ENCODE results near the gene UFSP2. TPM values are rescaled to one million over a fixed set of nuclear protein-coding genes. Genes with fewer than 3 reads are reported as not detected.

Gene UFSP2
- total RNA-seq, 2 experiments from 2014 or later, result 14.5 to 16.6 TPM

DNA sequence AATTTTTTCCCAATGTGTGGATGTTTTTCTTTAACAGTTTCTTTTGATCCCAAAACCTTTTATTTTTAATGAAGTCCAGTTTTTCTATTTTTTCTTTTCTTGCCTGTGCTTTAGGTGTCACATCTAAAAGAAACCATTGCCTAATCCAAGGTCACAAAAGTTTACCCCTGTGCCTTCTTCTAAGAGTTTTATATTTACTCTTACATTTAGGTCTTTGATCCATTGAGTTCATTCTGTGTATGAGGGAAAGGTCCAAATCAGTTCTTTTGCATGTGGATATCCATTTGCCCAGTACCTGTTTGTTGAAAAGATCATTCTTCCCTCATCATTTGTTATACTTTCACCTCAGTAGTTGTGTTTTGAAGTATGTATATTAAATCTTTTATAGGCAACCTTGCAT lies 43.0 kb downstream of the UFSP2 start:
- H3K27me3 ChIP-seq (ENCODE audit: control insufficient read depth in 1 of 2, insufficient read depth in 2 of 2, low read length in 2 of 2), result no peaks in the 10 kb centered on the region
- ATAC-seq (ENCODE audit: poor library complexity), result no peak
- POLR2A ChIA-PET, result no interaction called here

DNA sequence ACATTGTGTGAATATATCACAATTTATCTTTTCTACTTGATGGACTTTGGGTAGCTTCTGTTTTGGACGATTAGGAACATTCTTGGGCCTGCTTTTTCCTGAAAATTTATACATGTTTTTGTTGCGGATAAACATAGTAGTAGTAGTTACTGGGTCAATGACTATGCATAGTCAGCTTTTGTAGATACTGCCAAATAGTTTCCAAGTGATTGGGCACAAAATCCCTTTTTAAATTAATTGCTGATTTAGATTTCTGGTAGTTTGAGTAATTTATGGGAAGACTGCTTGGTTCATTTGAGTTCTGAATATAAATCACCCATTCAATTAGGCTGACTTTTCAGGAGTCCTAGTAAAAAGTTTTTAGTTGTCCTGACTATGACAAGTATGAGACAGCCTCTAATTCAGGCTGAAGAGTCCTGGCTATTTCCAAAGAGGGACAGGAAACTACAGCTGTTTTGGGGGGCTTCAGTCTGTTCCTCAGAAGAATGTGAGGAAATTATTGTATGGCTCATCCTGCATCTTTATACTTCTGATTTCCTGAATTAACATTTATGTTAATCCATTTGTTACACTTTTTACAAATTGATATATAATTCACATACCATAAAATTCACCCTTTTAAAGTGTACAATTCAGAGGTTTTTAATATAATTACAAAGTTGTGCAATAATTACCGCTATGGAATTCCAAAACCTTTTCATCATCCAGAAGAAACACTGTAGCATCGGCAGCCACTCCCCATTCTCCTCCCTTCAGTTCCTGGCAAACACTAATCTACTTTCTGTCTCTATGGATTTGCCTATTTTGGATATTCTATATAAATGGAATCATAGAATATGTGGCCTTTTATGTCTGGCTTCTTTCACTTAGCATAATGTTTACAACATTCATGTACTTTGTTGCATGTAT lies 44.2 kb downstream of the UFSP2 start:
- Histone ChIP-seq H3K4me3 (ENCODE audit: low read length) (no peak overlapping the region), H3K4me1 (ENCODE audit: insufficient read depth, low read length) (peaks cover 3% of the 10 kb centered on the region), H3K27me3 (ENCODE audit: control insufficient read depth in 1 of 2, insufficient read depth in 2 of 2, low read length in 2 of 2) (no peaks in the 10 kb centered on the region), H3K36me3 (ENCODE audit: insufficient read depth, low read length) (no peaks in the 10 kb centered on the region), H3K27ac (ENCODE audit: low read depth in 1 of 2, low read length in 2 of 2) (no peak overlapping the region), H3K9me3 (ENCODE audit: control insufficient read depth in 1 of 2, insufficient read depth in 1 of 2, low read length in 2 of 2) (no peaks in the 10 kb centered on the region)
- peaks cover 26% of the 10 kb centered on the region for H3K27me3 Mint-ChIP-seq
- H3K27ac Mint-ChIP-seq, result no peak overlapping the region
- no peak overlapping the region for H3K4me3 Mint-ChIP-seq
- DNase-seq (no peak), ATAC-seq (ENCODE audit: poor library complexity) (no peak)
- no peaks in the 10 kb centered on the region for H3K36me3 Mint-ChIP-seq (ENCODE audit: low read depth)
- ChIA-PET POLR2A (no interaction called here), CTCF (no interaction called here)
- peaks cover 12% of the 10 kb centered on the region for H3K4me1 Mint-ChIP-seq (ENCODE audit: low read depth)
- peaks cover 5% of the 10 kb centered on the region for H3K9me3 Mint-ChIP-seq
- intact Hi-C loops (cut with DNase I, micrococcal nuclease), result no loop called here
- TF ChIP-seq, protein P1, sequence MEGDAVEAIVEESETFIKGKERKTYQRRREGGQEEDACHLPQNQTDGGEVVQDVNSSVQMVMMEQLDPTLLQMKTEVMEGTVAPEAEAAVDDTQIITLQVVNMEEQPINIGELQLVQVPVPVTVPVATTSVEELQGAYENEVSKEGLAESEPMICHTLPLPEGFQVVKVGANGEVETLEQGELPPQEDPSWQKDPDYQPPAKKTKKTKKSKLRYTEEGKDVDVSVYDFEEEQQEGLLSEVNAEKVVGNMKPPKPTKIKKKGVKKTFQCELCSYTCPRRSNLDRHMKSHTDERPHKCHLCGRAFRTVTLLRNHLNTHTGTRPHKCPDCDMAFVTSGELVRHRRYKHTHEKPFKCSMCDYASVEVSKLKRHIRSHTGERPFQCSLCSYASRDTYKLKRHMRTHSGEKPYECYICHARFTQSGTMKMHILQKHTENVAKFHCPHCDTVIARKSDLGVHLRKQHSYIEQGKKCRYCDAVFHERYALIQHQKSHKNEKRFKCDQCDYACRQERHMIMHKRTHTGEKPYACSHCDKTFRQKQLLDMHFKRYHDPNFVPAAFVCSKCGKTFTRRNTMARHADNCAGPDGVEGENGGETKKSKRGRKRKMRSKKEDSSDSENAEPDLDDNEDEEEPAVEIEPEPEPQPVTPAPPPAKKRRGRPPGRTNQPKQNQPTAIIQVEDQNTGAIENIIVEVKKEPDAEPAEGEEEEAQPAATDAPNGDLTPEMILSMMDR (IDR thresholded peaks at IDR 0.05), result no peak

More for the DNA sequence above, 43.0 kb downstream of the UFSP2 start:
- Histone ChIP-seq H3K36me3 (ENCODE audit: insufficient read depth, low read length) (no peaks in the 10 kb centered on the region), H3K4me3 (ENCODE audit: low read length) (no peak overlapping the region), H3K9me3 (ENCODE audit: control insufficient read depth in 1 of 2, insufficient read depth in 1 of 2, low read length in 2 of 2) (no peaks in the 10 kb centered on the region), H3K4me1 (ENCODE audit: insufficient read depth, low read length) (peaks cover 3% of the 10 kb centered on the region), H3K27ac (ENCODE audit: low read depth in 1 of 2, low read length in 2 of 2) (no peak overlapping the region)
- TF ChIP-seq, protein P1 (IDR thresholded peaks at IDR 0.05), result no peak
- Mint-ChIP-seq H3K27ac (no peak overlapping the region), H3K36me3 (ENCODE audit: low read depth) (no peaks in the 10 kb centered on the region), H3K9me3 (peaks cover 5% of the 10 kb centered on the region), H3K27me3 (peaks cover 26% of the 10 kb centered on the region), H3K4me3 (no peak overlapping the region), H3K4me1 (ENCODE audit: low read depth) (peaks cover 12% of the 10 kb centered on the region)
- intact Hi-C loops (cut with DNase I, micrococcal nuclease), result no loop called here
- no peak for DNase-seq
- CTCF ChIA-PET, result no interaction called here

DNA sequence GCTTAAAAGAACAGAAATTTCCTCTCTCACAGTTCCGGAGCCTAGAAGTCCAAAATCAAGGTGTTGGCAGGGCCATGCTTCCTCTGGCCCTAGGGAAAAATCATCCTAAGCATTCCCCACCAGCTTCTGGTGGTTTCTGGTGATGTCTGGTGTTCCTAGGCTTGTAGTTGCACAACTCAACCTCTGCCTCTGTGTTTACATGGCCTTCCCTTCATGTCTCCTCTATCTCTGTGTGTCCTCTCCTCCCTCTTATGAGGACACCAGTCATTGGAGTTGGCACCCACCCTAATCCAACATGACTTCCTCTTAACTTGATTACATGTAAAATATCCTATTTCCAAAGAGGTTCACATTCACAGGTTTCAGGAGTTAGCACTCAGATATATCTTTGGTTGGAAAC lies 45.4 kb downstream of the UFSP2 start:
- CTCF ChIA-PET, result no interaction called here
- Histone ChIP-seq H3K36me3 (ENCODE audit: insufficient read depth, low read length) (no peaks in the 10 kb centered on the region), H3K4me1 (ENCODE audit: insufficient read depth, low read length) (peaks cover 3% of the 10 kb centered on the region), H3K4me3 (ENCODE audit: low read length) (no peak overlapping the region), H3K9me3 (ENCODE audit: control insufficient read depth in 1 of 2, insufficient read depth in 1 of 2, low read length in 2 of 2) (no peaks in the 10 kb centered on the region), H3K27ac (ENCODE audit: low read depth in 1 of 2, low read length in 2 of 2) (no peak overlapping the region), H3K27me3 (ENCODE audit: control insufficient read depth in 1 of 2, insufficient read depth in 2 of 2, low read length in 2 of 2) (no peaks in the 10 kb centered on the region)
- DNase-seq (no peak), ATAC-seq (ENCODE audit: poor library complexity) (no peak)
- H3K27ac Mint-ChIP-seq, result no peak overlapping the region
- peaks cover 5% of the 10 kb centered on the region for H3K9me3 Mint-ChIP-seq
- H3K4me3 Mint-ChIP-seq, result no peak overlapping the region
- intact Hi-C loops (cut with DNase I, micrococcal nuclease), result no loop called here
- H3K4me1 Mint-ChIP-seq (ENCODE audit: low read depth), result peaks cover 12% of the 10 kb centered on the region
- no peaks in the 10 kb centered on the region for H3K36me3 Mint-ChIP-seq (ENCODE audit: low read depth)
- POLR2A ChIA-PET, result no interaction called here
- peaks cover 17% of the 10 kb centered on the region for H3K27me3 Mint-ChIP-seq
- TF ChIP-seq, protein P1 (IDR thresholded peaks at IDR 0.05), result no peak
